ENCODE results near the gene CHST8.
"Not testable (repeated sequence)": the region's sequence is repeated elsewhere in the genome, so short reads cannot be mapped to it uniquely, and the experiment has no call there.

The CHST8 gene

DNA sequence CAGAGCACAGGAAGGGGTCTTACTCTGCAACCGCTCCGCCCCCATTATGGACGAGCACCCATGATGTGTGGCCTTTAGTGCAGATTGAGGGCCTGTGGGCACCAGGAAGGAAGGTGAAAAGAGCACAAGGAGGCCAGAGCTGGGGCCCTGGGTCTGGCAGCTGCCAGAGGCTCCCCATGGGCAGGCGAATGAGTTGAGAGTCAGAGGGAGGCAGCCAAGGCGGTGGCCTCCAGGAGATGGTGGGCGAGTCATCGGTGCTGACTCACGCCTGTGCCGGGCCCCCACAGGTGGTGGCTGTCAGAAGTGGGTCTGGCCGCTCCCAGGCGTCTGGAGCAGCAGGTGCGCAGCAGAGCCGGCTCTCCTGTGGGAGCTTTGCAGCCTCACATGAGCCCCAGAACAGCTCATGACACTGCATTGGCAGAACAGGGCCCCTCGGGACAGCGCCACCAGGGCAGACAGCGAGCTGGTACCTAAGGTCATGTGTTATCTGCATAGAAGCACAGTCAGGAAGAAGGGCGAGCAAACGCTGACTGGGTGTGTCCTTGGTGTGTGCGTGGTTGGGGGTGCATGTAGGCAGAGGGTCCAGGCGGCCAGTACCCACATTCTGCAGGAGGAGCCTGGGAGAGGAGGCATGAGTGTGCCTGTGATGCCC, 68.8 kb downstream of the CHST8 start:
- no peak for DNase-seq (ENCODE audit: low spot score)

GRCh38 chr19:33691030-33691427, 69.3 kb downstream of the CHST8 start:
- no peak for DNase-seq (ENCODE audit: low spot score)

DNA sequence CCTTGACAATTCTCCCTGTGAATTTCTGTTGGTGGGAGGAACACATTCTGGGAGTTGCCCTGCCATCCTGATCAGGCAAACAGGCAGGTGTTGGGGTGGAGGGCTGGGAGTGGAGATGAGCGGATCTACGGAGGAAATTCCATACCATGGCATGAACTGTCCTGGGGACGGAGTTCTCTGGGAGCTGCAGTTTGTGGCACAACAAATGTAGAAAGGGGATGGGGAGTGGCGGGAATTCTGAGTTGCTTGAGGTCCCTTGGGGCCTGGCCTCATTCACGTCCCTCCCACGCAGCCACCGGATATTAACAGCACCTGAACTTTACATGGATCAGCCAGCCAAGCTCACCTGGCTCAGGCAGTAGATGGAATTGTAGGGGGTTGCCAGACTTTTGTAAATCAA, 70.0 kb downstream of the CHST8 start:
- DNase-seq (ENCODE audit: low spot score), result no peak

DNA sequence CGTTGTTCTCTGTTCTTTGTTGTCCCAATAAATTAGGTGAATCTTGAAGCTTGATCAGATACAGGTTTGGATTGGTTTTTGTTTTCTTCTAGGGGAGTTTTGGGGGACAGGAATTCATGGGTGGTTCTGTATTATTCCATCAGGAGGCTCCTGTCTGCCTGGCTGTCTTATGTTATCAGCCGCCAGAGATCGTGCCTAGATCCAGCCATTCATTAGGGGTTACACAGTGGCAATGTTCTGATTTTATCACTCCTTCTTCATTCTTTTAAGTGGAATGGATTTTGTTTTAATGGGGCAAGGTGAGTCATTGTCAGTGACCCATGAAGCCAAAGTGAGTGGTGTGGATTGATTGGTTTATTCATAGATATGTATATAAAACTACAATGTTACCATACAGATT, 71.9 kb downstream of the CHST8 start:
- DNase-seq (ENCODE audit: low spot score), result no peak

GRCh38 chr19:33695547-33695946, 73.8 kb downstream of the CHST8 start:
- not testable (repeated sequence) for DNase-seq (ENCODE audit: low spot score)

GRCh38 chr19:33697766-33698165, 76.0 kb downstream of the CHST8 start:
- DNase-seq (ENCODE audit: low spot score), result no peak

GRCh38 chr19:33698576-33699435, 77.1 kb downstream of the CHST8 start:
- no peak for DNase-seq (ENCODE audit: low spot score)

- DNase-seq (ENCODE audit: low spot score), result no peak
These were observed 78.1 kb downstream of the CHST8 start for GRCh38 chr19:33699754-33700407.

DNA sequence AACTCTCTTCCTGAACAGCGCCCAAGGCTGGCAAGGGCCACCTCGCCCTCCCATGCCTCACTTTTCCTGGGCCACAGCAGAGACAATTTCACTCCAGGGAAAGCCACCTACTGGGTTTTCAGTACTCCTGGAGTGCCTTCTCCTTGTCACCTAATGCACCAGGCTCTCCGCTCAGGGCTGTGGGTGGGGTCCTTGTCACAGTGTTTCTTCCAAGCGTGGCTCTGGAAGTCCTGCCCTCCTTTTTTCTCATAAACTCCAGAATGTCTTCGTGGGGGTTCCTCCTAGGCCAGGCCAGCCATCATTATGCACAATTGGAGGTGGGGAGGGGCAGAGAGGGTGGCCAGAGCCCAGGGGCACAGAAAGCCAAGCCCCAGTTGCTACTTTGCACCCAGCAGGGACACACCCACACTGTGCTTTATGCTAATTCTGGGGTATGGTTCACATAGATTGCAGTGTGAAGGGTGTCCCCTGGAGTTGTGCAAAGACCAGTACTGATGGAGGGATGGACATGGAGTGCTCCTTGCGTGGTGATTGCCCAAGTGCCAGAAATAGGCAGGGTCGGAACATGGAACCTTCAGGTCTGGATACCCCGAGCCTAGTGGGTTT, 78.8 kb downstream of the CHST8 start:
- no peak for DNase-seq (ENCODE audit: low spot score)

DNA sequence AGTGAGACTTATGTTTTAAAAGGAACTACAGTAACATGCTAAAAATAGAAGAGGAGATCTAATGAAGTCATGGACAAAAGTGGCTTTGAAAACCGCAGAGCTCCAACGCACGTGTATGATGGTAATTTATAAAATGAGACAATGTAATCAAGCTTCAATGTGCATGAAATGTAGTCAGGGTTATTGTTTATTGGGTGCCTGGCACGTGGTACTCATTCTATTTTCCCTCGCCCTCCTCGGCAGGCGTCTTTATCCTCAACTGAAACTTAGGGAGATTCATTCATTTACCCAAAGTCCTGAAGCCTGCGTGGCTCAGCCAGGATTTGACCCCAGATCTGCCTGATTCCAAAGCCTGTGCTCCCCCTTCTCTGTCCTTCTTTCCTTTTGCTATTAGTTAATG, 79.8 kb downstream of the CHST8 start:
- no peak for DNase-seq (ENCODE audit: low spot score)

DNA sequence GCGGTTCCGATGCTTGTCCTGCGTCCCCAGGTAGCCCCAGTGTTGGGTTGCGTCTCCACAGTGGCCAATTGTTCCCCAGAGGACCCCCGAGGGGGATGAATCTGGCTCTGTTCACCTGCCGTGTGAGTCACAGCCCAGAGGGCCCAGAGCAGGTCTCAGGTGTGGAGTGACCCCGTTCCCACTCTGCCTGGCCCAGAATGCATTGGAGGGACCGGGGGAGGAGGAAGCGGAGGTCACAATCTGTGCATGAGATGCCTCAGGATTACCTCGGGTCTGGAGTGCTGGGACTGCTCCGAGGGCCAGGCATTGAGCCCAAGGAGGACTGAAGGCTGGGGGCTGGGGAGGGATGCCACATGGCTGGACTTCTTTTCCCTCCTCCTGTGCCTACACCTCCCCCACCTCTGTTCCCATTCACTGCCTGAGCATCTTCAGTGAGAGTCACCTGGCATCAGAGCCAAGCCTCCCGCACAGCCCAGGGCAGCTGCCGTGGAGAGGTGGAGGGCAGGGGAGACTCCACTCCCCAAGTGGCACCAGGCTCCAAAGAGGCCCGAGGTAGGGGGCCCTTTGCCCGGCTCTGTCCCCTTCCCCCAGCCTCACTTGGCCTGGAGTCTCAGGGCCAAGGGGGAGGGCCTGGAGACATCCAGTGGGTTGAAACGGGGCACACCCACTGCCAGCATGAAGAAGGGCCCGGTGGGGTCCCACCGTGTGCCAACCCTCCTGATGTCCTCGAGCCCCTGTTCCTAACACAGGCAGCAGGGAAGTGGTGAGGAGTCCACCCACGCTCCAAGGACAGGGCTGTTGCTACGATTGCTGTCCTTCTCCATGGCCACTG, 81.1 kb downstream of the CHST8 start:
- no peak for DNase-seq (ENCODE audit: low spot score)

GRCh38 chr19:33703438-33703750, 81.6 kb downstream of the CHST8 start:
- DNase-seq (ENCODE audit: low spot score), result no peak

DNA sequence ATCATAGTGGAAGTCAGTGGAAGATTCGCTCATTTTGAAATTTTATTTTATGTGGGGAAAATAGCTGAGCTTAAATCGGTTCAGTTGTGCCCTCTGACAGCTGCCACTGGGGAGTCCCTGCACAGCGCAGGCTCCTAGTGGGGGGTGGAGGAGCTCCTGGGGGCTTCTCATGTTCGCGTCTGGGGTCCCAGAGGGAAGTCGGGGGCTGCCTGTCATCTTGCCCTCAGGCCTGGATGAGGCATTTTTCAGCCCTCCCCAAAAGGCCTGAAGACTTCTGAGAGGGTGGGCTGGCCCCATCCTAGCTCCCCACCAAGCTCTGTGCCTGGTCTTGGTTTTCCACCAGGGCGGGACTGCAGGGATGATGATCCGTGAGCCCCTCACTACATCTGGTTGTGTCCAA, 82.1 kb downstream of the CHST8 start:
- no peak for DNase-seq (ENCODE audit: low spot score)

- DNase-seq (ENCODE audit: low spot score), result no peak
These were observed 82.5 kb downstream of the CHST8 start for GRCh38 chr19:33704271-33704670.

DNA sequence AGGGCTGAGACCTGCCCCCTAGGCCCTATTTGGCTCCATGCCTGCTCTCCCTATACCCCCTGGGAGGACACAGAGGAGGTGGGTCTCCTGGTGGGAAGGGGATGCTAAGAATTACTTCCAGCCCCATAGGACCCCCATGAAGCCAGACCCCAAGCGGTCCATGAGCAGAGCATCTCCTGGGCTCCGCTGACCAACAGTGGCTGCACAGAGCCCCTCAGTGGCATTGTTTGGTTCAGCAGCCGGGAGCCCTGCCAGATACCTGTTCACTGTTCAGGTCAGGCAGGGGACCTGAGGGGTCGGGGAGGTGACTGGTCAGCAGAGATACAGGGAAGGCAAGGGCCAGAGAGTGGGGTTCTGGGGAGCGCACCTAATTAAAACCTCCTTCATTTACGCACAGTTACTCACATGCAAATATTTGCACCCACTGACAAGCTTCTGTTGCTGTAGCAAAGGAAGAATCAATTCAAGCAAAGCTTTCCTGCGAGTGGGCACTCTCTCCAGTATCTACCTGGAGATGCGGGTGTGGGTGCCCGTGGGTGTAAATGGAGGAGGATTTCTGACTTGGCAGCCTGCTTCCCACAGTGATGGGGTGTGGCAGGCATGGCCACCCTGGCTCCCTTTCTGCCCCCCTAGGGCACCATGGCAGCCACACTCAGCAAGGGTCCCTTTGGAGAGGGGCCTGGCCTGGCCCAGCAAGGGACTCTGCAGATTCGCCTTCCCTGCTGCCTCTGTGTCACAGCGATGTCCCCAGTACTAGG, 83.5 kb downstream of the CHST8 start:
- no peak for DNase-seq (ENCODE audit: low spot score)

DNA sequence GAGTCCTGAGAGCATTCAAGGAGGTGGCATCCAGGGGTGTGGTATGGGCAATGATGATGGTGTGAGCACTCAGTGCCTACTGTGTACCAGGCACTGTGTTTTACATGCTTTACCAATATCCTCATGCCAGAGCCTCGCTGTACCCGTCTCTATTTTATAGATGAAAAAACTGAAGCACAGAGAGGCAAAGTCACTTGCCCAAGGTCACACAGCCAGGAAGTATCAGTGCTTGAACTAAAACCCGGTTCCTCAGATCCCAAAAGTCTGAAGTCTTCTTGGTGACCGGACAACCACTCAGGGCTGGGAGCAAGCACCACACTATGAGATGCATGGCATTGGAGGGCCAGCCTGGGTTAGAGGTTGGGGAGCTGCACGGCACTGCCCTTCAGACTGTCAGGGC, 84.1 kb downstream of the CHST8 start:
- no peak for DNase-seq (ENCODE audit: low spot score)

GRCh38 chr19:33706631-33707030, 84.9 kb downstream of the CHST8 start:
- DNase-seq (ENCODE audit: low spot score), result no peak

DNA sequence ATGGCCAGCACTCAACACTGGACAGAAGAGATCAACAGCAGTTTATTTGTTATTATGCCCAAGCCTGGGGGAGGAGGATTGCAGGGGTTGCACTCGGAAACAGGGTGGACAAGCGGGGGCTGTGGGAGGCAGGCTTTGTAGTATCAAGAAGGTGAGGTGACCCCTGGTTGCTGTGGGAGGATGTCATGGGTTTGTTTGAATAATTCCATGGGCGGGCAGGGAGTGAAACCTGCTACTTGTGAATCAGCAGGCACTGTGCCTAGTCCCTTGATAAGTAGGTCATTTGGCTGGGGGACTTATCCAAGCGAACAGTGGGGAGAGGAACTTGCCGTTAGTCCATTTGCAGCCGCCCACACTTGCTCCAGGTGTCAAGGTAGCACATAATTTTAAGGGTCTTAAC, 90.5 kb downstream of the CHST8 start:
- no peak for DNase-seq (ENCODE audit: low spot score)

DNA sequence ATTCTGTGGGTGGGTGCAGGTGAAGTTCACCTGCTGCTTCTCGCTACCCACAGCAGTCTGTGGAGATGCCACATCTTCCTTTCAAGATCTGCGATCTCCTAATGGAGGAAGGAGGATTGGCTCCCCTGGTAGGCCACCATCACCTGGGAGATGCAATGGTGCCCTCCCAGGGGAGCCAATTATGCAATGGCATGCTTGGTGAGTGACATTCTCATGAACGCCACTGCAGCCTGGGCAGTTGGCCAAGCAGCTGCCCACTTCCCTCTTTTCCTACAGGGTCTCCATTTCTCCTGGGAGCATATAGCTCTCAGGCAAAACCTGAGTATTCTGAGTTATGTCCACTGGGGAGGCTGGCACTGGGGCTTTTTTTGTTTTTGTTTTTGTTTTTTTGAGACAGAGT, 91.4 kb downstream of the CHST8 start:
- DNase-seq (ENCODE audit: low spot score), result no peak

DNA sequence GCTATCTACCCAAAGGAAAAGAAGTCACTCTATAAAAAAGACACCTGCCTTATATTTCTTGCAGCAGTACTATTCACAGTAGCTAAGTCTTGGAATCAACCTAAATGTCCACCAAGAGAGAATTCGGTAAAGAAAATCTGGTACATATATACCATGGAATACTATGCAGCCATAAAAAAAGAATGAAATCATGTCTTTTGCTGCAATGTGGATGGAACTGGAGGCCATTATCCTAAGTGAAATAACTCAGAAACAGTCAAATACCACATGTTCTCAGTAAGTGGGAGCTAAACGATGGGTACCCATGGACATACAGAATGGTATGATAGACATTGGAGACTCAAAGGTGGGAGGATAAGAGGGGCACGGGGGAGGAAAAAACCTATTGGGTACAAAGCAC, 92.4 kb downstream of the CHST8 start:
- no peak for DNase-seq (ENCODE audit: low spot score)

DNA sequence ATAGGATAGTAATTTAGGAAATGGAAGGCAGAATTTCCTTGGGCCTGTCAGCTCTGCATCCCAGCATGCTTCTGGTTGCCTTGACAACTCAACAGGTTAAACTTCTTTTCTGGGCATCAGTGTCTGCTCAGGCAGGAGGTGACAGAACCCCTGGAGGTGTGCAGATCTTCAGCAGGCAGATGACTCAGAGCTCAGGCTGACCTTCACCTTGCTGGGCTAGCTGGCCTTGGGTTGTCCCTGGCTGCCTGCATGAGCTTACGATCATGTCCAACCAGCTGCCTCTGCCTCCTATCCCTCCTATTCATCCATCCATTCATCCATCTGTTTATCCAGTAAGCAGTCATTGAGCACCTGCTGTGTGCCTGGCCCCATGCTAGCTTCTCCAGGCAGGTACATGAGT, 93.7 kb downstream of the CHST8 start:
- no peak for DNase-seq (ENCODE audit: low spot score)
